ENCODE data around the gene SH3TC1.

Gene SH3TC1

DNA sequence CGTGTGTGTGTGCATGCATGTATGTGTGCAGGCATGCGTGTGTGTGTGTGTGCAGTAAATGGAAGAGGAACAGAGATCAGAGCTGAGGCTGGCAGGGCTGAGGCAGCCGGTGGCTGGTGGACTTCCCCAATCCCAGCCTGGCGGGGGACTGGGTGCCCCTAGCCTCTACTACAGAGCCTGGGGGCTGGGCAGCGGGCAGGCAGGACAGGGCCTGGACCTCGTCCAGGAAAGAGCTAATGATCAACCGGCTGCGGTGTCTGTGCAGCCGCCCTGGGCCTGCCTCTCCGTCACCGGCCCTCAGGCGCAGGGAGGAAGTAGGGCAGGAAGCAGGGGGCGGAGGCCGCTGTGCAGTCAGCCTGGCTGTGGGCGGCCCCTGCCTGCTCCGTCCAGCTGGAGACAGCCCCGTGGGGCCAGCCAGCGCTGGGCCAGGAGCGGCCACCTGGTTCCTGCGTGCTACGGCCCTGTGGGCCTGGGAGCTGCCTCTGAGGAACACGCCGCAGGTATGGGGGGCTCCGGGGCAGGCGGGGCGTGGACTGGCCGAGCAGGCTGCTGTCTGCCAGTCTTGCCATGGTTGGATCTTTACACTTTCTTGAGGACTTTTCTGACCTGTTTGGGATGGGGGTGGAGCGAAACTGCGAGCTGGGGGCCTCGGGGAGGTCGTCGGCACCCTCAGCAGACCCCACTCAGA lies at the start of gene SH3TC1:
Gene SH3TC1 (plus strand): TSS at position 385 of the 688 bp plus-strand sequence. CDS start 5,905 bp downstream, outside the sequence.
- Histone ChIP-seq H3K4me3 (no peak within 1 kb of the TSS), H3K36me3 (ENCODE audit: insufficient read depth, low read length) (no peaks in the 10 kb centered on the region), H3K27ac (no peak within 1 kb of the TSS), H3K9me3 (ENCODE audit: low read depth, low read length) (no peaks in the 10 kb centered on the region), H3K9ac (ENCODE audit: insufficient read length) (no peak within 1 kb of the TSS)
- no peak for TF ChIP-seq FOXP2 (optimal IDR thresholded peaks at IDR 0.05; ENCODE audit: control extremely low read depth, extremely low read length, insufficient read depth)
- no peak for TF ChIP-seq EZH2 (IDR thresholded peaks at IDR 0.05)
- TF ChIP-seq POLR2AphosphoS5 (IDR thresholded peaks at IDR 0.05; ENCODE audit: borderline replicate concordance, low read depth, low read length): no peak
- no peak for DNase-seq (ENCODE audit: low read depth, low spot score)

DNA sequence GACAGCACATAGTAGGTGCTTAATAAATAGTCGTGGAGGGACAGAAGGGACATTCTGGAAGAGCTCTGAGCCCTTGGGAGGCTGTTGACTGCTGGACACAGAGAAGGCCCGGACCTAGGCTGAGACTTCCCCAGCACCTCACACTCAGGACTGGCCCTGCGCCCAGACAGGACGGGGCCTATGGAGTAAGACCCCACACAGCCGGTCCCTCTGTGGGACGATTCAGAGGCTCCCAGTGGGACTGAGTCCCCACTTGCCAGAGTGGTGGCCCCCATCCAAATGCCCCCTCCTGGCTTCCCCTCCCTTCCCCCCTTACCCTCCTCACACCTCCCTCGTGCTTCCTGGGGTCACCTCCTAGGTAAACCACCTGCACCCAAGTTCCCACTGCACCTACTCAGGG lies 49.4 kb upstream of the SH3TC1 start:
- Histone ChIP-seq H3K36me3 (ENCODE audit: insufficient read depth, low read length) (no peaks in the 10 kb centered on the region), H3K4me3 (no peak overlapping the region), H3K9me3 (ENCODE audit: low read depth, low read length) (no peaks in the 10 kb centered on the region), H3K9ac (ENCODE audit: insufficient read length) (no peak overlapping the region), H3K27ac (no peak overlapping the region)
- TF ChIP-seq EZH2 (IDR thresholded peaks at IDR 0.05) (no peak), POLR2AphosphoS5 (IDR thresholded peaks at IDR 0.05; ENCODE audit: borderline replicate concordance, low read depth, low read length) (no peak), FOXP2 (optimal IDR thresholded peaks at IDR 0.05; ENCODE audit: control extremely low read depth, extremely low read length, insufficient read depth) (no peak)
- DNase-seq (ENCODE audit: low read depth, low spot score): no peak

DNA sequence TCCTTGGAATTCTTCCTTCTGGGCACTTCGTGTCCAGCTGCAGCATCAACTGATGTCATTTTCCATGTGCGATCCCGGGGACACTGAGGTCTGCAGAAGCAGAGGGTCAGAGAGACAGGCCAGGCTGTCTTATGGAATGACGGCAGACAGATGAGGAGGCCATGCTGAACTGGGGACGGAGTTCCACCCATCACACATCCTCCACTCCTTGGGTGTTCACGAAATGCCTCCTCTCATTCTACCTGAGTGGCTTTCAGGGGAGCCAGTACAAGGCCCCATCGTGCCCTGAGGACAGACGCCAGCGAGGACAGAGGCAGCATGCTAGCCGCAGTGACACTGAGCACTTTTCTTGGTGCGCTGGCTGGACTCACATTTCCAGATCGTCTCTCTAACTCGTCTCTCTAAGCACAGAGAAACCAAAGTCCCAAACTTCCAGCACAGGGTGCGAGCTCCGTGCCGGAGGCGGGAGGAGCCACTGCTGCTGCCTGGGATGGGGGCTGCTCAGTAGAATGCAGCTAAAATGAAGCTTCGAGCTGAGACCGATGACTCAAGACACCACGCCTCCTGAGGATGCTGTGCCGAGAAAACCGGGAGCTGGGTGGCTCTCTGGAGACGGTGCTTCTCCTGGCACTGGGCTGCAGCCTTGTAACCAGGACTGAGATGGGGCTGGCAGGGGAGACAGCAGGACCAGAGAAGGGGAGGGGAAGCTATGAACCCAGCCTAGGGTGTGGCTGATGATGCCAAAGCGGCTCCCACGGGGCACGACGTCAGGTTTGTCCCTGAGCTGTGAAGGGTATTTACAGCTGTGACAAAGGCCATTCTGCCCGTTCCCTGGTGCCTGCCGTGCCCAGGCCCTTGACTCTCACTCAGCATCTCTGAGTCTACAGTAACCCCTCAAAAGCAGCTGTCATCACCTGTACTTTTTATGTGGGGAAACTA lies 48.7 kb upstream of the SH3TC1 start:
- H3K27ac ChIP-seq: no peak overlapping the region
- no peaks in the 10 kb centered on the region for H3K9me3 ChIP-seq (ENCODE audit: low read depth, low read length)
- no peaks in the 10 kb centered on the region for H3K36me3 ChIP-seq (ENCODE audit: insufficient read depth, low read length)
- no peak for TF ChIP-seq POLR2AphosphoS5 (IDR thresholded peaks at IDR 0.05; ENCODE audit: borderline replicate concordance, low read depth, low read length)
- TF ChIP-seq EZH2 (IDR thresholded peaks at IDR 0.05): no peak
- TF ChIP-seq FOXP2 (optimal IDR thresholded peaks at IDR 0.05; ENCODE audit: control extremely low read depth, extremely low read length, insufficient read depth): no peak
- no peak for DNase-seq (ENCODE audit: low read depth, low spot score)
- H3K9ac ChIP-seq (ENCODE audit: insufficient read length): no peak overlapping the region
- H3K4me3 ChIP-seq: no peak overlapping the region

DNA sequence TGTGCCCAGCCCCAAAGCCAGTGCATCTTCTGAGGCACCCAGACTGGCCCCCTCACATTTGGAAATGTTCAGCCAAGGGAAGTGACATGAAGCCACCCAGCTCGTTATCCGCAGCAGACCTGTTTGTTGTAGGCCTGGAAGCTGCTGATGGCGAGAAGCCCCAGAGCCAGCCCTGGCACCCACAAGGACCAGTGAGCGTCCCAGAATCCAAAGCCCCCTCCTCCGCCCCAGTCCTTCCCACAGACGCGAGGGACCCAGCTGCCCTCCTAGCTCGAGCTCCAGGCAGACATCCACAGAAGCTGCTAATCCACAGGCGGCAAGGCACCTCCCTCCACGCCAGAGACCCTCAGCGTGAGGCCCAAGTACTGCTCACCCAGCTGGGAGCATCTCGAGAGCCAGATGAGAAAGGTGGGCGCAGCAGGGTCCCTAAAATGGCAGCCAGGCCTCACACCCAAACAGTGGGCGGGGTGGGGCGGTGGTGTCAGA lies 47.9 kb upstream of the SH3TC1 start:
- no peak overlapping the region for H3K27ac ChIP-seq
- TF ChIP-seq POLR2AphosphoS5 (IDR thresholded peaks at IDR 0.05; ENCODE audit: borderline replicate concordance, low read depth, low read length) (no peak), EZH2 (IDR thresholded peaks at IDR 0.05) (no peak), FOXP2 (optimal IDR thresholded peaks at IDR 0.05; ENCODE audit: control extremely low read depth, extremely low read length, insufficient read depth) (no peak)
- H3K9ac ChIP-seq (ENCODE audit: insufficient read length): no peak overlapping the region
- no peaks in the 10 kb centered on the region for H3K36me3 ChIP-seq (ENCODE audit: insufficient read depth, low read length)
- no peak for DNase-seq (ENCODE audit: low read depth, low spot score)
- H3K9me3 ChIP-seq (ENCODE audit: low read depth, low read length): no peaks in the 10 kb centered on the region
- no peak overlapping the region for H3K4me3 ChIP-seq

DNA sequence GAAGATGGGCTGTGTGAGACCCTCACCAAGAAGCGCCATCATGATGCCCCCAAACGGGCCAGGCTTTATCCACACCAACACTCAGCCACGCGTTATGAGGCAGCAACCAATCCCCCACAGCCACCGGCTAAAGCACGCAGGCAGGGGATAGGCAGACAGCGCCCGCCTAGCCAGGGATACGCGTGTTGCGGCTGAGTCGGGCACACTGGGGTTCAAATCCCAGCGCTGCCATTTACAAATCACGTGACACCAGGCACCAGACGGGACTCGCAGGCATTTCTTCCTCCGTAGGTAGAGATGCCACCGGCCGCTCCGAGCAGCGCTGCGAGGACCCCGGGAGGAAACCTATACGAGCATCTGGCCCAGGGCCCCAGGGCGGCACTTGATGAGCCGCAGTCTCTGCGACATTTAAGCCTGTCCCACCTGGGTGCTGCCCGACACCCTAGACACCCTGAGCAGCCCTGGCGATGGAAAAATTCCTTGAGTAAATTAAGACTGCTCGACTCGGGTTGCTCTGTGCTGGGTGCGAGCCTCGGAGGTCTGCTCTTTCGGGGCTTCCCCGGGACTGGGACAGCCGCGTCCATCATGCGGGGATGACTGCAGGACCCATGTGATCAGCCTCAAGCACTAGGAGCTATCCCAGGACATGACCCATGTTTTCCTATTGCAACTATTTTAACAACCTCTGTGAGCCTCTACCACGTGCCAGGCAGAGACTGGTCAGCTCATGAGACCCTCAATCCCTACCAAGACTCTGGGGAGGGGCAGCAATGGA lies 46.8 kb upstream of the SH3TC1 start:
- no peak for DNase-seq (ENCODE audit: low read depth, low spot score)
- H3K27ac ChIP-seq: no peak overlapping the region
- TF ChIP-seq POLR2AphosphoS5 (IDR thresholded peaks at IDR 0.05; ENCODE audit: borderline replicate concordance, low read depth, low read length): no peak
- TF ChIP-seq FOXP2 (optimal IDR thresholded peaks at IDR 0.05; ENCODE audit: control extremely low read depth, extremely low read length, insufficient read depth): no peak
- TF ChIP-seq EZH2 (IDR thresholded peaks at IDR 0.05): no peak
- H3K4me3 ChIP-seq: no peak overlapping the region
- H3K36me3 ChIP-seq (ENCODE audit: insufficient read depth, low read length): no peaks in the 10 kb centered on the region
- H3K9ac ChIP-seq (ENCODE audit: insufficient read length): no peak overlapping the region
- no peaks in the 10 kb centered on the region for H3K9me3 ChIP-seq (ENCODE audit: low read depth, low read length)

DNA sequence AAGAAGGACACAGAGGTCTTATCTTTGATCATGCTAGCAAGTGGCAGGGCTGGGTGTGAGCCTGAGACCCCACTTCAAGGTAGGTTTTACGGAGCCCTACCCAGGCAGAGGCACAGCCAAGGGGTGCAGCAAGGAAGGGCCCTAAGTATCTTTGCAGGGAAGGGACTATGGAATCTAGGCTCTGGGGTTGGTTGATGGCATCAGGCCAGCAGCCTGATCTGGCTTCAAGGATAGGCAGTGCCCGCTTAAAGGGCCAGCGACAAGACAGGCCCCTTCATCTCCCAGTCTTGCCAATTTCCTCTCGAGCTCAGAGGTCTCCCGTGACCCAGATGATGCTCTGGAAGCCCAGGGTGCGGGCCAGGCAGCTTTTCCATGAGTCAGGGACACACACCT lies 46.2 kb upstream of the SH3TC1 start:
- H3K27ac ChIP-seq: no peak overlapping the region
- TF ChIP-seq EZH2 (IDR thresholded peaks at IDR 0.05) (no peak), FOXP2 (optimal IDR thresholded peaks at IDR 0.05; ENCODE audit: control extremely low read depth, extremely low read length, insufficient read depth) (no peak), POLR2AphosphoS5 (IDR thresholded peaks at IDR 0.05; ENCODE audit: borderline replicate concordance, low read depth, low read length) (no peak)
- no peak overlapping the region for H3K9ac ChIP-seq (ENCODE audit: insufficient read length)
- H3K4me3 ChIP-seq: no peak overlapping the region
- H3K36me3 ChIP-seq (ENCODE audit: insufficient read depth, low read length): no peaks in the 10 kb centered on the region
- DNase-seq (ENCODE audit: low read depth, low spot score): no peak
- H3K9me3 ChIP-seq (ENCODE audit: low read depth, low read length): no peaks in the 10 kb centered on the region

DNA sequence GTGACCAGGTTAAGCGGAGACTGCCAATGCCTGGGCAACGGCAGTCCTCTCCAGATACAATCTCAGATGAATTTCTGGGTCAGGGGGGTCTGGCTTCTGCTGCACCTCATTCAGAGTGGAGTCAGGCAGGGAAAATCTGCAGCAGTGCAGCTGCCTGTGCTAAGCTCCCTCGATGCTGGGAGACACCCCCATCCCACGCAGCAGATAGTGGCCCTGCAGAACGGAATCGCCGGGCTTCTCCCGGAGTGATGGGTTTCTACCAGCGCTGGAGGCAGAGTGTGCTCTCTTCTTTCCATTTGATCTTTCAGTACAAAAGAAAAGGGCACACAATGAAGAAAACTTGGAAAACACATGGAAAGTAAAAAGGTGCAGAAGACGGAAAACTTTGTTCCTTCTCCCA lies 45.6 kb upstream of the SH3TC1 start:
- no peaks in the 10 kb centered on the region for H3K36me3 ChIP-seq (ENCODE audit: insufficient read depth, low read length)
- TF ChIP-seq POLR2AphosphoS5 (IDR thresholded peaks at IDR 0.05; ENCODE audit: borderline replicate concordance, low read depth, low read length): no peak
- no peak for TF ChIP-seq FOXP2 (optimal IDR thresholded peaks at IDR 0.05; ENCODE audit: control extremely low read depth, extremely low read length, insufficient read depth)
- no peak overlapping the region for H3K4me3 ChIP-seq
- H3K9me3 ChIP-seq (ENCODE audit: low read depth, low read length): no peaks in the 10 kb centered on the region
- no peak for DNase-seq (ENCODE audit: low read depth, low spot score)
- H3K27ac ChIP-seq: no peak overlapping the region
- no peak overlapping the region for H3K9ac ChIP-seq (ENCODE audit: insufficient read length)

DNA sequence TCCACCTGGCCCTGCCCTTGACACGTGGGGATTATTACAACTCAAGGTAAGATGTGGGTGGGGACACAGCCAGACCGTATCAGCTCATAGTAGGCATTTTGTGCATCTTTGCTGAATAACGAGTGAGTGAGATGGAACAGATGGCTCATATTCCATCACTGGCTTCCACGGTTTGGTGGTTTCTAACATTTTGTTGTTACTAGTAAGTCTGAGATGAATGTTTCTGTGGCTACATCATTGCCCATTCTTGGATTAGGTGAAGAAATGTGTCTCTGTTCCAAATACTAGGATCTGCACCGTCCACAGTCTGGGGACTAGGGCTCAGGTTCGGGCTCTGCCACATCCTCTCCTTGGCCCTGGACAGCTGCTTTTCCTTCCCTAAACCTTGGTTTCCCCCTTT lies 44.0 kb upstream of the SH3TC1 start:
- no peaks in the 10 kb centered on the region for H3K9me3 ChIP-seq (ENCODE audit: low read depth, low read length)
- no peak overlapping the region for H3K27ac ChIP-seq
- no peaks in the 10 kb centered on the region for H3K36me3 ChIP-seq (ENCODE audit: insufficient read depth, low read length)
- TF ChIP-seq EZH2 (IDR thresholded peaks at IDR 0.05) (no peak), FOXP2 (optimal IDR thresholded peaks at IDR 0.05; ENCODE audit: control extremely low read depth, extremely low read length, insufficient read depth) (no peak), POLR2AphosphoS5 (IDR thresholded peaks at IDR 0.05; ENCODE audit: borderline replicate concordance, low read depth, low read length) (no peak)
- DNase-seq (ENCODE audit: low read depth, low spot score): no peak
- no peak overlapping the region for H3K9ac ChIP-seq (ENCODE audit: insufficient read length)
- no peak overlapping the region for H3K4me3 ChIP-seq
